ENCODE measurements around the gene SSC4D.
"Not testable (repeated sequence)": the region's sequence is repeated elsewhere in the genome, so short reads cannot be mapped to it uniquely, and the experiment has no call there.

Gene SSC4D

DNA sequence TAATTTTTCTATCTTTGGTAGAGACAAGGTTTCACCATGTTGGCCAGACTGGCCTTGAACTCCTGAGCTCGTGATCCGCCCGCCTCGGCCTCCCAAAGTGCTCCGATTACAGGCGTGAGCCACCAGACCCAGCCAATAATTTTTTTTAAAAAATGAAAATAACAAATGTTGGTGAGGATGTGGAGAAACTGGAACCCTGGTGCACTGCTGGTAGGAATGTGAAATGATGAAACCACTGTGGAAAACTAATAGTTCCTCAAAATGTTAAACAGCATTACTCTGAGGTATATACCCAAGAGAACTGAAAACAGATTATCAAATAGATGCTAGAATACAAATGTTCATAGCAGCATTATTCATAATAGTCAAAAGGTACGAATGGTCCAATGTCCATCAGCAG is 27.7 kb downstream of the SSC4D start:
- DNase-seq: no peak

DNA sequence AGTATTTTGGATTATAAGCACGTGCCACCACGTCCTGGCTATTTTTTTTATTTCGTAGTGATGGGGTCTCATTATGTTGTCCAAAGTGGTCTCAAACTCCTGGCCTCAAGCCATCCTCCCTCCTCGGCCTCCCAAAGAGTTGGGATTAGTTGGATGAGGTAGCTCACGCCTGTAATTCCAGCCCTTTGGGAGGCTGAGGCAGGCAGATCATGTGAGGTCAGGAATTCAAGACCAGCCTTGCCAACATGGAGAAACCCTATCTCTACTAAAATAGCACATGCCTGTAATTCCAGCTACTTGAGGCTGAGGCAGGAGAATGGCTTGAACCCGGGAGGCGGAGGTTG is 28.9 kb downstream of the SSC4D start:
- DNase-seq: no peak

DNA sequence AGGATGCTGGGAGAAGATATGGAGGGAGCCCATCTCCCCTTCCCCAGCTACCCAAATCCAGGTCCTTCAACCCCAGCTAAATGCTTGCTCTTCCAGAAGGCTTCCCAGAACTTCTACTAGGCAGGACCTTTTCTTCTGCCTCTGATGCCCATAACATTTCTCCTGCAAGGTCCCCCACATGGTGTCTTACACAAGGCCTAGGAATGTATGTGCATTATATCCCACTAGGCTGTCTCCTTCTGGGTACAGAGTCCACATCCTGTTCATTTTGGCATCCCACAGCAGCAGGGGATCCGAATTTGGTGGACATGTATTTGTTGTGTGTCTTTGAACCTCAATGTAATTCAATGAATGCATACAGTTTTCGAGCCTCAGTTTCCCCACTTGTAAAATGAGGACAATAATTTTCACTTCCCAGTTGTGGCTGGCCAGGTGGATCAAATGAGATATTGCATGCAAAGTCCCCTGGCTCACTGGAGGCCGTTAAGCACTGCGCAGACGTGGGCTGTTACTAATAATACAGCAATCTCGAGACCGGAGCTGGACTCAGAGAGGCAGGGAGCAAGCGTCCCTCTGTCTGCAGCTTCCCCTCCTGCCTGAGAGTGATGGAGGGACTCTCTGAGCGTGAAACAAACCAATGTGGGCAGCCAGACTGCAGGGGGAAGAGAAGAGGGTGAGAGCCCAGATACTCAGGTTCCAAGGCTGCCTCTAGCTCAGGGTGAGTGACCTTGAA is 32.1 kb downstream of the SSC4D start:
- DNase-seq: no peak

DNA sequence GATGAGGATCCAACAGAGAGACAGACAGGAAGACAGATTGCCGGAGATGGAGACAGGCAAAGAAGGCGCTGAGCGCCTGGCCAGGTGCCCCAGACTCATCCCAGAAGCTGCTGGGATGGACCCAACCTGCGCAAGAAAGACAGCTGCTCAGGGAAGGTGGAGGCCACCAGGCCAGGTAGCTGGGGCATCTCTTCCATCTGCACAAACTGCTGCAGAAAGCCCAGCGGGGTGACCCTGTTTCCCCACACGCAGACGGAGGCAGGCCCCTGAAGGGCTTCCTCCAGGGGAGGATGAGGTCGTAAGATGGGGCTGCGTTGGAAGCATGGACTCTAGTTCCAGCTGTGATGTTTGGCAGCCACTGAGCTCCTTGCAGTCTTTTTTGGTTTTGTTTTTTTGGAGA is 34.2 kb downstream of the SSC4D start:
- DNase-seq: no peak

DNA sequence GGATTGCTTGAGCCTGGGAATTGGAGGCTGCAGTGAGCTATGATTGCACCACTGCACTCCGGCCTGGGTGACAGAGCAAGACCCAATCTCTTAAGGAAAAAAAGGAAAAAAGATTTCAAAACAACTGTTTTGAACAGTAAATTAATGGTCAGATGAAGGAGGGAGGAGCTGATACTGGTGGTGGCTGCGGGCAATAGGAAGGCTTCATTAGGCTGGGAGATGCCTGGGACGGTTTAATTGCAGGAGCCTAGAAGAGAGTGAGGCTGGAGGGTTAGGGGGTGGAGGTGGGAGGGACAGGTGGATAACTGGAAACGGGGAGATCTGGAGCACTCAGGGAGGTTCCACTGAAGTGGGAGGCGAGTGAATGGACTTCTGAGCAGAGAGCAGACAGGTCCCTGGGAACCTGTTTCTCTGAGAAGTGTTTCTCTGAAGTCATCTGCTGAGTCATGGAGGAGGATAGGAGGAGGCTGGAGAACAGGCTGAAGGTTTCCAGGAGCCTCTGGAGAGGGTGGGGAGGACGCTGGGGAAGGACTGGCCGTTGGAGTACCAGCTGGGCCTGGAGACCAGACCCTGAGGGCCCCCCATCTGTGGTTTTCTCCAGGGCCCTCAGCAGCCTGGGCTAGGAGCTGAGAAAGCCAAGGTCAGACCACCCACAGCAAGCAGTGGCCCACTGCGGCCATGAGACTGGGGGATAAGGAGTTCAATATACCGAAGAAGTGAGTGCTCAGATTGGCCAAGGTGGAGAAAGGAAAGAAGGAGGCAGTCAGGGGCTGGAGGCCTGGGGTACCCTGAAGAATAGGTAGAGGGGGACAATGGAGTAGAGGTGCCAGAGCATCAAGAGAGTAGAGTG is 36.3 kb downstream of the SSC4D start:
- no peak for DNase-seq

DNA sequence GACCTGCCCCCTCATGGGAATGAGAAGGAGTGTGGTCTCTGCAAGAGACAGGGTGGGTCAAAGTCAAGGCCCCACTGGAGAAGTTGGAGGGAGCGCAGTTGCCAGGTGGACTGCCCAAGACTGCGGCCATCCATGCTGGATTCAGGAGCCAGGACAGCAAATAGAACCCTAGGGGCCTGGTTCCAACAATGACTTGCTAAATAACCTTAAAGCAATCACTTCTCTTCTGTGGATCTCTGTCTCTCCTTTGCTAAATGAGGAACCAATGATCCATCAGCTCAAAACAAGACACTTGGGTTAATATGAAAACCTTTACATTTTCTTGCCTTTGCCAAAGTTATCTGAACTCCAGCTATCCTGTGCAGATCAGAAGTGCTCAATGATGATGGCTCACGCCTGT is 38.1 kb downstream of the SSC4D start:
- no peak for DNase-seq

DNA sequence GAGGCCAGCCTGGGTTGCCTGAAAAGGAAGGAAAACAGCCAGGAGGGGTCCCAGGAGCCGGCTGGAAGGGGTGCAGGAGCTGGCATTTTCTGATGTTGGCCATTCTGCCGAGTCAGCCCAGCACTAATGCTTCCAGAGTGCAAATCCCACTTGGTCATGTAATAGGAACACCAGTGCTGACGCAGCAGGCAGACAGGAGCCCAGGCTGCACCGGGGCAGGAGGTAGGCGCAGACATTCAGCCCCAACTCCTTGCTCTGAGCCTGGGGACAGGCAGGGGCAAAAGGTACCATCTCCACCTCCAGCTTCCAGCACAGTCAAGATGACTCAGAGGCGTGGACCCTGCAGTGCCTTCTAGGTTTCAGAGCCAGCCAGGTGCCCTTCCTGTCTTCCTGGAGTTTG is 40.5 kb downstream of the SSC4D start:
- DNase-seq: no peak

DNA sequence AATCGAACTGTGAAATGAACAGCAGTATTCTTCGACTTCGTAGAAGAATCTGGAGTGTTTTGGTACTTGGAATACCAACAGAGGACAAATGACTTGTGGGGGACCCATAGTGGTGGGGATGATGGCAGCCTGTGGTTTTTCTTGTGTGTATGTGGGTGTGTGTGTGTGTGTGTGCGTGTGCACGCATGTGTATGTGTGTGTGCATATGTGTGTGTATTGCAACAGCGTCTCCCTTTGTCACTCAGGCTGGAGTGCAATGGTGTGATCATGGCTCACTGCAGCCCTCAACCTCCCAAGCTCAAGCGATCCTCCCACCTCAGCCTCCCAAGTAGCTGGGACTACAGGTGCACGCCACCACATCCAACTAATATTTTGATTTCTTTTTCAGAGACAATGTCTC is 41.3 kb downstream of the SSC4D start:
- DNase-seq: no peak

DNA sequence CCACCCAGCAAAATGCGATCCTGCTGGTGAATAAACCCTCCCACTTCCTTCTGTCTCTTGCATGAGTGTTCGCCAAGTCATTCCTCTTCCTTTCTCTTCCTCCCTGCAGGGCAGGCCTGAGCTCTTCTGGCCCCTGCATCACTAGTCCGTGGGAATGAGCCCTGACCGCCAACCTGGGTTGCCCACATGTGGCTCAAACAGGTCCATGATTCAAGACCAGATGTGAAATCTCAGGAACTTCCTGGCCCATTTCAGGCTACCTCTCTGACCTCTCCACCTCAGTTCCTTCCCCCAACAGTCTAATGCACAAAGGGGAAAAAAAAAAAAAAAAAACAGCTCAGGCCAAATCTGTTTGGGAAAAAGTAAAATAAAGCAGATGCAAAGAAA is 45.3 kb downstream of the SSC4D start:
- no peak for DNase-seq

DNA sequence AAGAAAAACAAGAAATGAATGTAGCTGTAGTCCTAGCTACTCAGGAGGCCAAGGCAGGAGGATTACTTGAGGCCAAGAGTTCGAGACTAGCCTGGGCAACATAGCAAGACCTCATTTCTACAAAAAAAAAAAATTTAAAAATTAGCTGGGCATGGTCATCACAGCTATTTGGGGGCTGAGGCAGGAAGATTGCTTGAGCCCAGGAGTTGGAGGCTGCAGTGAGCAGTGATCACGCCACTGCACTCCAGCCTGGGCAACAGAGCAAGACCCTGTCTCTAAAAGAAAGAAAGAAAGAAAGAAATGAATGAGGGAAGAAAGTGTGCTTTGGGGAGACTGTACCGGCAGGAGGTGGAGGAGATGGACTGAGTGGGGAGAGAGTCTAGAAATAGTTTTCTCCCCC is 45.7 kb downstream of the SSC4D start:
- DNase-seq: not testable (repeated sequence)

DNA sequence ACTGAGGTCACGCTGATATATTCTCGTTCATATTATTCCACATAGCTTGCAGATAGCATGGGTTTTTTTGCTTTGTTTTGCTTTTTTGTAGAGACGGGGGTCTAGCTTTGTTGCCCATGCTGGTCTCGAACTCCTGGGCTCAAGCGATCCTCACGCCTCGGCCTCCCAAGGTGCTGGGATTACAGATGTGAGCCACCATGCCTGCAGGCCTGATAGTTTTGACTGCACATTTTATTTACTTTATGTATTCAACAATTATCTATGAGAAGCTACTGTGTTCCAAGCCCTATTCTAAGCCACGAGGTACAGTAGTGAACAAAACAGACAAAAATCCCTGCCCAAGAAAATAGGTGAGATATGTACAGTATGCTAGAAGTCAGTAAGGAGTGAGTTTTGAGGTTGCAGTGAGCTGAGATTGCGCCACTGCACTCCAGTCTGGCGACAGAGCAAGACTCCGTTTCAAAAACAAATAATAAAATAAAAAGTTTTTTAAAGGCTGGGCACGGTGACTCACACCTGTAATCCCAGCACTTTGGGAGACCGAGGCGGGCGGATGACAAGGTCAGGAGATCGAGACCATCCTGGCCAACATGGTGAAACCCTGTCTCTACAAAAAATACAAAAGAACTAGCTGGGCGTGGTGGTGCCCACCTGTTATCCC is 49.4 kb downstream of the SSC4D start:
- no peak for DNase-seq

DNA sequence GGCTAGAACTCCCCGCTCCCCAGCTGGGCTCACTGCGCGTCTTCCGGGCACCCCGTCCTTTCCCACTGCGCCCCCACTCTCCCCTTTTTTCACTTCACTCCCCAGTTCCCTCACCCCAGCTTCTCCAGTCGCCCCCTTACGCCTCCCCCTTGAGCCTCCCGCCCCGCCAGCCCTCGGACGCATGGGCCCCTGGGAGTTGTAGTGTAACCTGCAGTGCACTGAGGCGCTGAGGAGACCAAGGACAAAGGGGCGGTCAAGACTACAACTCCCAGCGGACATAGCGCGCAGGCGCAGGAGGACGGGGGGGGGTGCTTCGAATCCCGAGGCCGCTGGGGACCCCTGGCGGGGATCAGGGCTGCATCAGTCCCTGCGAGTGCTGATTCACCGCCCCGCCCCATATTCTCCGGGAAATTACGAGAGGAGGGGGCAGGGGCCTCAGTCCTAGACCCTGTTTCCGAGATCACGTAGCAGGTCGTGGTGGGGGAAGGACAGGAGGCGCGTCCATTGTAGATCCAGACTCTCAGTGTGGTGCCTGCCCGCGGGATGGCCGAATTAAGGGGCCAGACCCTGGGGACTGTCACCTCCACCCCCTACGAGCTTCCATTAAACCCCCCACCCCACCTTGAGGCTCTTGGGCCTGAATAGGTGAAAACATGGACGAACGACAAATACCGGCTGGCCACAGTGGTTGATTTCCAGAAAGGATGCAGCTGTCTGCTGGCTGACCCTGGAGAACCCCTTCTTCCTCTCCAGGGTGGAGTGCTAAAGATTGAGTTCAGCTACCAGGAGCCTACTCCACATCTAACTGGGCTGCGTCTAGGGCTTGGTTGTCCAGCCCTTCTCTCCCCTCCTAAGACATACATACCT is 50.2 kb downstream of the SSC4D start:
- peak; percentile 92 for DNase-seq

DNA sequence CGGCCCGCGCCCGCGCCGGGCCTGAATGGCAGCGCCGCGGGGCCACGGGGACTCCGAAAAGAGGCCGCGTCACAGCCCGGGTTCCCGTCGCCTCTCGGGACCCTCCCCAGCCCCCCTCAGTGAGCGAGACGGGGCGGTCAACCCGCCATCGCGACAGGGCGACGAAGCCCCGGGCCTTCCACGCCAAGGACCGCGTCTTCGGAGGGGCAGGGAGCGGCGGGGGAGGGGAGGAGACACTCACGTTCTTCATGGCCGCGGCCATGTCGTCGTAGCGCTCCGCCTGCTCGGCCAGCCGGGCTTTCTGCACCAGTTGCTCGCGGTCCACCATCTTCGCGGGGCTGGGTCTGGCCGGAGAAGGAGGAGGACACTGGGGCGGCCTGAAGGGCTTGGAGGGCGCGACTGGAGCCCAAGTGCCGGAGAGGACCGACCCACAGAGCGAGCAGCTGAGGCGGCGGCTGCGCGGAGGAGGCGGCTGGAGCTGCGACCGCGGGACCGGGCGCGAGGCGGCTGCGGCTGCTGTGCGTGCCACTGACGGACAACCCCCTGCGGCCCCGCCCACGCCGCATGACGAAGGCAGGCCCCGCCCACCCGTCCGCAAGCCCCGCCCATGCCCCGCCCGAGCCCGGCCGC is 50.9 kb downstream of the SSC4D start, which contains the start of gene YWHAG:
Gene YWHAG (minus strand): TSS at position 511 of the 630 bp plus-strand sequence. CDS start 183 bp downstream, at position 328.
- peak; percentile 88 for DNase-seq

DNA sequence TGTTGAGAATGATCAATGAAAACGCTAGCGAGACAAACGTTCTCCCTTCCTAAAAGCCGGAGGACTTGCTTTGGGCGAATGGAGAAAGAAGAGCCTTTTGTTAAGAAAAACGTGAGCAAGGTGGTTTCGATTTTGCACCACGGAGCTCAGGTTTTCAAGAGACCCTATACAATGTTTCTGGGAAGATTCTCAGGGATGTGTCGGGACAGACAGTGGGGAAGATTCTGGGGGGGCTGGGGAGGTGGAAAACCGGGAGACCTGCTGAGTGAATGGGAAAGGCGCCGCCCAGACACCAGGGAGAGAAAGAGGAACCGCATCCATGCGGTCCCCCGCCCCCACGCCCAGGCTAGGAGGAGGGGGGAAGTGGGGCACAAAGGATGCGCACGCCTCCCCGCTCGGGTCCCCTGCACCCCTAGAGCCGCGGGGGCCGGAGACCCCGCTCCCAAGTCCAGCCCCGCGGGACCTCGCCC is 51.5 kb downstream of the SSC4D start:
- DNase-seq: peak; percentile 65

DNA sequence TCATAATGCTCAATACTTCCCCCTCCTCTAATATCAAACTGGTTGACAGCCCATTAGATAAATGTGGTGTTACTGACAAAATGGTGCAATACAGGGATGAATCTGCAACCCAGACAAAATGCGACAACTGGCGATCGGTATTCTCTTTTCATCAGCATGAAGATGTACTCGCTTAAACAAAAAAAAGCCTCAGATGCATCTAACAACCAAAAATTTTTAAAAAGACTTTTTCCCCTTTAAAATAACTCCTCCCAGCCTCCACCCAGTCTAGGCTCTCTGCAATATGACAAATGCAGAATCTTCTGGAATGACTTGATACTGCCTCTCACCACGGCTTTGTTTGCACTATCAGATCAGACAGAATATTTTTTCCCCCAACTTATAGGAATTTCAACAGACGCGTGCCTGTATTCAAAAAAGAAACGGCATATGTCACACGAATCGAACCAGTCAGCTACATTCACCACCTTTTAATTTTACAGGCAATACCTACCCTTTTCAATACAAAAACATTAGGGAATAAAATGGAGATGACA is 52.0 kb downstream of the SSC4D start:
- no peak for DNase-seq

DNA sequence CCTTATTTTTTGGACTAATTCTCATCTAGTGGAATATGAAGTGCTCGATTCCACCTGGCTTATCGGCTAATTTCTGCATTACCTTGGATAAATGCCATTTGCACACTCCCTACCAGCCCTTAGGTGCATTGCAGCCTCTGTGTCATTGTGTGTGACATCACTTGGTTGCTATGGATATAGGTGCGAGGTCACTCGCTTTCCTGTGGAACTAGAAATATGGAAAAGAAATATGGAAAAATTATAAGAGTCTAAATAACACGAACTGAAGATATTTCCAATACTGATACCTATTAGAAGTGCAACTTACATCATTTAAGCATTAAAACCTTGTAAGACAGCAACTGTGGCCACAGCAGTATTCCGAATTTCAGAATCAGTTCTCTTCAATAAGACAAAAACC is 52.7 kb downstream of the SSC4D start:
- no peak for DNase-seq

DNA sequence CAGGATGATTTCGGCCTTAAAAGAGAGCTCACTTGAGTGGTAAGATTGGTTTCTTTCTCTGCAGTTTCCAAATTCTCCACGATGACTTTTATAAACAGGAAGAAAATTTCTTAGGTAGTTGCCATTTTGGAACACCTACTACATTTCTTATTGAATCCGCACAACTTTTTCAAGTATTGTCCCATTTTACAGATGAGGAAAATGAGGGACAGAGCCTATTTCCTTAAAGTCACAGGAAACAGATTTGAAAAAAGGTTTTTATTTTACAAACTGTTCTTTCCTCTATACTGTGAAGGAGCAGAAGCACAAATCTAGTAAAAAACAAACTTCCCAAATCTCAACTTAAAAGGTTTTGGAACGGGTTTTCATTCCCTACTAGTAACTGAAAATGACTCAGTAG is 53.4 kb downstream of the SSC4D start:
- no peak for DNase-seq

DNA sequence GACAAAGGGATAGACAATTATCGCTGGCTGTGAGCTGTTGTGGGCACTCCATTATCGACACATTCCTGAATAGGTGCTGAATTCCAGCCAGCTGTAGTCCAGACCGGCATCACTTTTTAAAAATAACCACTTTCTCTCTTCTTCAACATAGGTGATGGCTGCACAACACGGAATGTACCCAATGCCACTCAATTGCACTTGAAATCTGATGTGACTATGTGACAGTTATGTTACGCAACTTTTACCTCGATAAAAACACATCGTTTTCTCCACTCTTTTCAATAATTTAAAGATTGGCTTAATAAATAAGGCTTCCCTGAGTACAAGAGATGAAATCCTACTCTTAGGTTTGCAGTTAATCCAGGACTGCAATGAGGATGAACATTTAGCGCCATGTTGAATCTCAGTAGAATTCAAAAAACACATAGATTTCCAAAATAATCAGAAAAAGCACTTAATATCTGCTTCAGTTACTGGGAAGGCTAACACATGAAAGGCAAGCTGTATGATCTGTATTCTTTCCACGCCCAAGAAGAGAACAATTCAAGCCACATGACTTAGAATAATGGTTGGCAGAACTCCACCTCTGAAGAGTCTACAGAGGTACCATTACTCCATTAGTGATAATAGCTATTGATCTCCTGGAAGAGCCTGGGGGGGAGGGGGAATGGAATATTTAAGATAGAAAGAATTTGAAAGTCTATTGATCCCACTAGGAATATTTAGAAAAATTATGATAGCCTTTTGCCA is 54.3 kb downstream of the SSC4D start:
- no peak for DNase-seq

DNA sequence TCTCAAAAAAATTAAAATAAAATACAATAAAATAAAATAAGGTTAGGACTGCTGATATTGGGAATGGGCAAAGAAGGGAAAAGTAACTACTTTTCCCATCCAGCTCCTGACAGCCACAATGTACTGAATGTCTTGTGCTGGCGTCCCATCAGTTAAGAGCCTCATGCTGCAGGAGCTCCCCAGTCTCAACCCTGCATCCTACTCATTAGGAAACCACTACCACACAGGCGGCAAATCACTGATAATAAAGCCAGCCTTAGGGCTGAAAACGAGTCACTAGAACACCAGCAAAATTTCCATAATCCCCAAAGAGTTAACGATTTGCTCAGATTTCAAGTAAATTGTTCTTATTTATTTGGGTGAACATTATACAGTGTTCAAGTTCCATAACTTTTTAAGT is 55.0 kb downstream of the SSC4D start:
- DNase-seq: no peak

DNA sequence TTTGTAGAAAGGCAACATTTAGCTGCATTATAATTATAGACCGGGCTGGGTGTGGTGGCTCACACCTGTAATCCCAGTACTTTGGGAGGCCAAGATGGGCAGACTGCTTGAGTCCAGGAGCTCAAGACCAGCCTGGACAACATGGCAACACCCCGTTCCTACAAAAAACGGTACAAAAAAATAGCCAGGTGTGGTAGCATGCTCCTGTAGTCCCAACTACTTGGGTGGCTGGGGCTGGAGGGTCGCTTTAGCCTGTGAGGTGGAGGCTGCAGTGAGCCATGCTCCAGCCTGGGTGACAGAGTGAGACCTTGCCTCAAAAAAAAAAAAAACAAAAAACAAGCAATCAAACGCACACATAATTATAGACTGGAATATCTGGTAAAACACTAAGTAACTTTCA is 55.8 kb downstream of the SSC4D start:
- DNase-seq: no peak

DNA sequence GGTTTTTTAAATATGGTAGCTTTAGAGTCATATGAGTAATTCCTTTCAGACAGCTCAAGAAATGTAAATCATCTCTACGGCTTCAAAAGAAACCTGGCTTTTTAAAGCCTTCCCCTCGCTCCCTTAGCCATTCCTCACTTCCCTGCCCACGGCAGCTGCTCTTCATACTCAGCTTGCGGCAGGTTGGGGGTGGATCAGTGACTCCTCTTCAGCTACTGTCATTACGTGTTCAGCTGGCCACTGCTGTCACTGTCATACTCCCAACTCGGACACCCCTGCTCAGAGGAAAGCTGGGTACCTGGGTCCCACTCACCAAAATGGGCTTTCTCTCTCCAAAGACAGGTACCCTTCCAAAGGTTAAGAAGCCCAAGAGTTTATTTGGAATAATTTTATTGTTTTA is 57.3 kb downstream of the SSC4D start:
- DNase-seq: peak; percentile 12
